ENCODE results near the gene CHI3L2. TPM values are rescaled to one million over a fixed set of nuclear protein-coding genes. Genes with fewer than 3 reads are reported as not detected.

The CHI3L2 gene
- total and polyA plus RNA-seq, 12 donors = 0.33 to 9.1 (median 2.7) TPM; not detected in 1

DNA sequence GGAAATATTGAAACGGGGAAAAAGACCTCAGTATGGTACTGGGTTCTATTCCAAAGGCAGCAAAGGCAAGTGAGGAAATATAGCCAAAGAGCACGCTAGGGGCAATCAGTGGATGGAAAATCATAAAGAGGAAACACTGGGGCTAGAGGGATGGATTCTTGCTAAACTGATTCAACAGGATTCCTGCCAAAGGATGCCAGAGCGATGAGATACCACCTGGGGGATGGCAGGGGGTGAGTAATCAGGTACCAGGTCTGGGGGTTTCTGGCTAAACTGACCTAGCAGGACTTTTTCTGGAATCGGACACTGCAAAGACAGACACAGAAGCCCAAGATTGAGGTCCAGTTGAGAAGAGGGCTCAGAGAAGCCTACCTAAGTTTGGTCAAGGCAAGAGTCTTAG lies 6.7 kb downstream of the CHI3L2 start:
- TF ChIP-seq, protein P1, sequence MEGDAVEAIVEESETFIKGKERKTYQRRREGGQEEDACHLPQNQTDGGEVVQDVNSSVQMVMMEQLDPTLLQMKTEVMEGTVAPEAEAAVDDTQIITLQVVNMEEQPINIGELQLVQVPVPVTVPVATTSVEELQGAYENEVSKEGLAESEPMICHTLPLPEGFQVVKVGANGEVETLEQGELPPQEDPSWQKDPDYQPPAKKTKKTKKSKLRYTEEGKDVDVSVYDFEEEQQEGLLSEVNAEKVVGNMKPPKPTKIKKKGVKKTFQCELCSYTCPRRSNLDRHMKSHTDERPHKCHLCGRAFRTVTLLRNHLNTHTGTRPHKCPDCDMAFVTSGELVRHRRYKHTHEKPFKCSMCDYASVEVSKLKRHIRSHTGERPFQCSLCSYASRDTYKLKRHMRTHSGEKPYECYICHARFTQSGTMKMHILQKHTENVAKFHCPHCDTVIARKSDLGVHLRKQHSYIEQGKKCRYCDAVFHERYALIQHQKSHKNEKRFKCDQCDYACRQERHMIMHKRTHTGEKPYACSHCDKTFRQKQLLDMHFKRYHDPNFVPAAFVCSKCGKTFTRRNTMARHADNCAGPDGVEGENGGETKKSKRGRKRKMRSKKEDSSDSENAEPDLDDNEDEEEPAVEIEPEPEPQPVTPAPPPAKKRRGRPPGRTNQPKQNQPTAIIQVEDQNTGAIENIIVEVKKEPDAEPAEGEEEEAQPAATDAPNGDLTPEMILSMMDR (IDR thresholded peaks at IDR 0.05) = no peak
- TF ChIP-seq POLR2A (IDR thresholded peaks at IDR 0.05) = no peak
- 82 to 91% (median 86%) methylated on average over 4 of the region's 4 CpGs for WGBS, 4 donors
- Histone ChIP-seq H3K27me3 (peaks cover 4% of the 10 kb centered on the region), H3K27ac (no peak overlapping the region), H3K4me3 (no peak overlapping the region), H3K4me1 (replicated peaks in 1 of 2) (no peaks in the 10 kb centered on the region), H3K9me3 (replicated peaks in 1 of 3) (no peaks in the 10 kb centered on the region), H3K36me3 (replicated peaks in 1 of 2) (no peaks in the 10 kb centered on the region)
- DNase-seq = no peak
- intact Hi-C loops (cut with DNase I) = no loop called here

- TF ChIP-seq POLR2A (IDR thresholded peaks at IDR 0.05) = no peak
- TF ChIP-seq, protein P1 (IDR thresholded peaks at IDR 0.05) = no peak
- intact Hi-C loops (cut with DNase I) = no loop called here
- no peak overlapping the region for H3K27ac ChIP-seq
- no peak overlapping the region for H3K4me3 ChIP-seq
- H3K27me3 ChIP-seq = peaks cover 4% of the 10 kb centered on the region
- no peak for DNase-seq
- no peaks in the 10 kb centered on the region for H3K36me3 ChIP-seq (replicated peaks in 1 of 2)
- no peaks in the 10 kb centered on the region for H3K9me3 ChIP-seq (replicated peaks in 1 of 3)
- 66 to 72% (median 70%) methylated on average over 3 of the region's 3 CpGs for WGBS, 4 donors
- H3K4me1 ChIP-seq (replicated peaks in 1 of 2) = no peaks in the 10 kb centered on the region
These were observed 7.4 kb downstream of the CHI3L2 start for GRCh38 chr1:111234866-111235265.

GRCh38 chr1:111236379-111236778 lies 8.9 kb downstream of the CHI3L2 start:
- DNase-seq = no peak
- H3K9me3 ChIP-seq (replicated peaks in 1 of 3) = no peaks in the 10 kb centered on the region
- H3K4me3 ChIP-seq = no peak overlapping the region
- H3K27ac ChIP-seq = no peak overlapping the region
- TF ChIP-seq POLR2A (IDR thresholded peaks at IDR 0.05) = no peak
- TF ChIP-seq, protein P1 (IDR thresholded peaks at IDR 0.05) = no peak
- 16 to 23% (median 18%) methylated on average over 1 of the region's 1 CpG for WGBS, 4 donors
- intact Hi-C loops (cut with DNase I) = no loop called here
- no peaks in the 10 kb centered on the region for H3K4me1 ChIP-seq (replicated peaks in 1 of 2)
- H3K36me3 ChIP-seq (replicated peaks in 1 of 2) = no peaks in the 10 kb centered on the region
- H3K27me3 ChIP-seq = peaks cover 4% of the 10 kb centered on the region

DNA sequence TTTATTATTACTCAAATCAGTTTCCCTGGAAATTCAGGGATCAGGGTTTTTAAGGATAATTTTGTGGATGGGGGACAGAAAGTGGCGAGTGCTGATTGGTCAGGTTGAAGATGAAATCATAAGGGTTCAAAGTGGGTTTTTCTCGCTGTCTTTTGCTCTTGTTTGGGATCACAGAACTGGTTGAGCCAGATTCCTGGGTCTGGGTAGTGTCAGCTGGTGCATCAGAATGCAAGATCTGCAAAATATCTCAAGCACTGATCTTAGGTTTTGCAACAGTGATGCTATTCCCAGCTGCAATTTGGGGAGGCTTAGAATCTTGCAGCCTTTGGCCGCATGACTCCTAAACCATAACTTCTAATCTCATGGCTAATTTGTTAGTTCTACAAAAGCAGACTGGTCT lies 9.3 kb downstream of the CHI3L2 start:
- 74 to 87% (median 81%) methylated on average over 3 of the region's 3 CpGs for WGBS, 4 donors

More for the DNA sequence above, 9.3 kb downstream of the CHI3L2 start:
- peaks cover 4% of the 10 kb centered on the region for H3K27me3 ChIP-seq
- no peaks in the 10 kb centered on the region for H3K9me3 ChIP-seq (replicated peaks in 1 of 3)
- intact Hi-C loops (cut with DNase I) = no loop called here
- no peaks in the 10 kb centered on the region for H3K36me3 ChIP-seq (replicated peaks in 1 of 2)
- TF ChIP-seq, protein P1 (IDR thresholded peaks at IDR 0.05) = no peak
- no peak for TF ChIP-seq POLR2A (IDR thresholded peaks at IDR 0.05)
- H3K4me3 ChIP-seq = no peak overlapping the region
- no peak for DNase-seq
- H3K27ac ChIP-seq = no peak overlapping the region
- H3K4me1 ChIP-seq (replicated peaks in 1 of 2) = no peaks in the 10 kb centered on the region

All from adrenal gland (tissue), 12 donors.